Measurements from ENCODE around the gene MRTFA.

Gene MRTFA

GRCh38 chr22:40377931-40378330 is 258.6 kb downstream of the MRTFA start:
- Histone ChIP-seq H3K36me3 (ENCODE audit: control insufficient read depth, insufficient read depth, low read length) (no peaks in the 10 kb centered on the region), H3K4me2 (ENCODE audit: low read length) (no peak overlapping the region), H3K79me2 (peaks cover 10% of the 10 kb centered on the region), H3K4me1 (no peaks in the 10 kb centered on the region), H3K27me3 (ENCODE audit: control insufficient read depth, insufficient read depth, low read length) (no peaks in the 10 kb centered on the region), H3K9me3 (ENCODE audit: control insufficient read depth, low read length) (no peaks in the 10 kb centered on the region), H3K27ac (no peak overlapping the region), H3K9ac (no peak overlapping the region), H2AFZ (no peak overlapping the region), H3K4me3 (ENCODE audit: low read depth, low read length) (no peak overlapping the region)
- TF ChIP-seq CTCF (IDR thresholded peaks at IDR 0.05) = no peak

- Histone ChIP-seq H3K4me1 (no peaks in the 10 kb centered on the region), H3K4me2 (ENCODE audit: low read length) (no peak overlapping the region), H3K79me2 (peaks cover 8% of the 10 kb centered on the region), H3K27ac (no peak overlapping the region), H3K9me3 (ENCODE audit: control insufficient read depth, low read length) (no peaks in the 10 kb centered on the region), H3K9ac (no peak overlapping the region), H2AFZ (no peak overlapping the region), H3K27me3 (ENCODE audit: control insufficient read depth, insufficient read depth, low read length) (no peaks in the 10 kb centered on the region), H3K4me3 (ENCODE audit: low read depth, low read length) (no peak overlapping the region), H3K36me3 (ENCODE audit: control insufficient read depth, insufficient read depth, low read length) (no peaks in the 10 kb centered on the region)
- TF ChIP-seq CTCF (IDR thresholded peaks at IDR 0.05) = no peak
Observed at GRCh38 chr22:40376149-40376548, 260.4 kb downstream of the MRTFA start.

- no peaks in the 10 kb centered on the region for H3K4me1 ChIP-seq
Observed at GRCh38 chr22:40374567-40374966, 262.0 kb downstream of the MRTFA start.

GRCh38 chr22:40368836-40369235 is 267.7 kb downstream of the MRTFA start:
- TF ChIP-seq CTCF (IDR thresholded peaks at IDR 0.05) = no peak
- Histone ChIP-seq H3K27me3 (ENCODE audit: control insufficient read depth, insufficient read depth, low read length) (no peaks in the 10 kb centered on the region), H3K79me2 (no peaks in the 10 kb centered on the region), H2AFZ (no peak overlapping the region), H3K4me2 (ENCODE audit: low read length) (no peak overlapping the region), H3K9me3 (ENCODE audit: control insufficient read depth, low read length) (no peaks in the 10 kb centered on the region), H3K36me3 (ENCODE audit: control insufficient read depth, insufficient read depth, low read length) (no peaks in the 10 kb centered on the region), H3K9ac (no peak overlapping the region), H3K4me1 (no peaks in the 10 kb centered on the region), H3K27ac (no peak overlapping the region), H3K4me3 (ENCODE audit: low read depth, low read length) (no peak overlapping the region)

More at GRCh38 chr22:40374567-40374966, 262.0 kb downstream of the MRTFA start:
- TF ChIP-seq CTCF (IDR thresholded peaks at IDR 0.05) = no peak
- Histone ChIP-seq H3K9me3 (ENCODE audit: control insufficient read depth, low read length) (no peaks in the 10 kb centered on the region), H3K27me3 (ENCODE audit: control insufficient read depth, insufficient read depth, low read length) (no peaks in the 10 kb centered on the region), H3K27ac (no peak overlapping the region), H2AFZ (no peak overlapping the region), H3K4me2 (ENCODE audit: low read length) (no peak overlapping the region), H3K9ac (no peak overlapping the region), H3K4me3 (ENCODE audit: low read depth, low read length) (no peak overlapping the region), H3K79me2 (peaks cover 8% of the 10 kb centered on the region), H3K36me3 (ENCODE audit: control insufficient read depth, insufficient read depth, low read length) (no peaks in the 10 kb centered on the region)

GRCh38 chr22:40368016-40368415 is 268.5 kb downstream of the MRTFA start:
- Histone ChIP-seq H3K9ac (no peak overlapping the region), H3K36me3 (ENCODE audit: control insufficient read depth, insufficient read depth, low read length) (no peaks in the 10 kb centered on the region), H3K9me3 (ENCODE audit: control insufficient read depth, low read length) (no peaks in the 10 kb centered on the region), H3K27ac (no peak overlapping the region), H3K27me3 (ENCODE audit: control insufficient read depth, insufficient read depth, low read length) (no peaks in the 10 kb centered on the region), H2AFZ (no peak overlapping the region), H3K79me2 (no peaks in the 10 kb centered on the region), H3K4me3 (ENCODE audit: low read depth, low read length) (no peak overlapping the region), H3K4me2 (ENCODE audit: low read length) (no peak overlapping the region), H3K4me1 (no peaks in the 10 kb centered on the region)
- no peak for TF ChIP-seq CTCF (IDR thresholded peaks at IDR 0.05)

Data from parathyroid adenoma (tissue), 2 donors.